Gastrocnemius medialis (tissue), 4 donors: ENCODE results near the gene AGO3. TPM values are rescaled to one million over a fixed set of nuclear protein-coding genes. Genes with fewer than 3 reads are reported as not detected.

ENCODE experiments used
- ATAC-seq, 2 donors: fragments of 150-250 bp; one replicate each; pipeline ENCODE4 v1.9.1; 2016
- DNase-seq, 2 donors: peaks; one replicate each; pipeline ENCODE4 v3.0.0-alpha.2; 2019
- H3K27ac ChIP-seq, 4 donors: fragments of 200-600 bp; sonication (generic); 1 replicate in 1 of 4; 2 replicates in 3 of 4; pipeline ENCODE4 v1.5.1; 2016 to 2018; ENCODE audit warnings: mild to moderate bottlenecking in 2 of 4, moderate library complexity in 1 of 4
- H3K27me3 ChIP-seq, 3 donors: fragments of 200-600 bp; sonication (generic) in 2 of 3; 1 replicate in 1 of 3; 2 replicates in 2 of 3; pipeline versions ENCODE4 v1.5.1 to v1.6.0; 2016 to 2019; ENCODE audit warnings: mild to moderate bottlenecking in 1 of 3, moderate library complexity in 1 of 3
- H3K36me3 ChIP-seq, 2 donors: fragments of 200-600 bp; sonication (generic) in 1 of 2; one replicate each; pipeline ENCODE4 v1.5.1; 2017 to 2018
- H3K4me1 ChIP-seq, 2 donors: fragments of 200-600 bp; sonication (generic) in 1 of 2; one replicate each; pipeline ENCODE4 v1.5.1; 2016 to 2017; ENCODE audit warnings: mild to moderate bottlenecking in 2 of 2
- H3K4me3 ChIP-seq, 4 donors: fragments of 200-600 bp; sonication (generic) in 3 of 4; 1 replicate in 1 of 4; 2 replicates in 3 of 4; pipeline ENCODE4 v1.5.1; 2016 to 2019; ENCODE audit warnings: mild to moderate bottlenecking in 2 of 4
- H3K9me3 ChIP-seq, 3 donors: fragments of 200-600 bp; sonication (generic) in 2 of 3; 1 replicate in 1 of 3; 2 replicates in 2 of 3; pipeline ENCODE4 v1.5.1; 2016 to 2019
- CTCF ChIP-seq, 5 experiments: fragments of 450-650 bp in 3 of 5; fragments of 200-600 bp in 2 of 5; sonication (generic) in 2 of 5; IDR thresholded peaks in 4 of 5; conservative IDR thresholded peaks in 1 of 5; 1 replicate in 4 of 5; 2 replicates in 1 of 5; pipeline ENCODE4 v1.5.1; 2016 to 2019; ENCODE audit warnings: antibody characterized with exemption in 5 of 5, mild to moderate bottlenecking in 3 of 5, moderate library complexity in 3 of 5
- POLR2A ChIP-seq, 2 donors: fragments of 450-650 bp; IDR thresholded peaks; one replicate each; pipeline ENCODE4 v1.6.1; 2017; ENCODE audit warnings: antibody characterized with exemption in 2 of 2, mild to moderate bottlenecking in 2 of 2, moderate library complexity in 2 of 2
- in situ Hi-C, 4 donors: fragments of 200-750 bp; cut with MboI; loops; one replicate each; pipeline versions ENCODE4 v1.15.0 to v1.8.0; 2017; ENCODE audit warnings: low sequenced_read_pairs in 4 of 4
- intact Hi-C: fragments of 100-400 bp; cut with DNase I; formaldehyde crosslinking; loops from one replicate; pipeline ENCODE4 v1.15.1; 2023; ENCODE audit warnings: low total_unique reads
- total RNA-seq, 4 donors: library from RNA; depleted of rRNA; stranded (reverse); fragments of >200 nt; gene quantifications; one replicate each; pipeline versions ENCODE4 v1.1.0 to v1.2.3, GENCODE V29; 2016

Gene AGO3
- total RNA-seq, 4 donors from 2014 or later, result 12.8 to 18.8 (median 13.6) TPM

GRCh38 chr1:36094621-36095061, 163.7 kb downstream of the AGO3 start:
- in situ Hi-C loops, result loop anchor here in 2 of 4 donors (10.0 kb wide), 3 partner anchors 50 to 320 kb away; partner anchors contain the start of gene TRAPPC3 (in 1 of the 2)
- H3K4me3 ChIP-seq, result no peak overlapping the region
- ATAC-seq (no peak), DNase-seq (no peak)
- no peak overlapping the region for H3K27ac ChIP-seq
- peaks cover 13 to 14% of the 10 kb centered on the region in 2 donors for H3K4me1 ChIP-seq
- intact Hi-C loops, result loop anchor here (10.0 kb wide), 1 partner anchor 190 kb away; no protein-coding TSS in a partner anchor
- no peaks in the 10 kb centered on the region for H3K9me3 ChIP-seq
- H3K27me3 ChIP-seq, result no peaks in the 10 kb centered on the region
- TF ChIP-seq CTCF (IDR thresholded peaks at IDR 0.05 in 4 of 5, conservative IDR thresholded peaks at IDR 0.05 in 1 of 5) (no peak), POLR2A (IDR thresholded peaks at IDR 0.05) (no peak)
- H3K36me3 ChIP-seq, result peaks cover 0 to 51% of the 10 kb centered on the region in 2 donors

GRCh38 chr1:36095760-36096405, 165.0 kb downstream of the AGO3 start:
- H3K9me3 ChIP-seq, result no peaks in the 10 kb centered on the region
- no peak for TF ChIP-seq POLR2A (IDR thresholded peaks at IDR 0.05)
- TF ChIP-seq CTCF (IDR thresholded peaks at IDR 0.05 in 4 of 5, conservative IDR thresholded peaks at IDR 0.05 in 1 of 5), result no peak
- H3K27me3 ChIP-seq, result no peaks in the 10 kb centered on the region
- no peak overlapping the region for H3K27ac ChIP-seq
- in situ Hi-C loops (loop anchor here in 2 of 4 donors (10.0 kb wide), 3 partner anchors 49 to 319 kb away; partner anchors contain the start of gene TRAPPC3 (in 1 of the 2)), intact Hi-C loops (loop anchor here (10.0 kb wide), 1 partner anchor 189 kb away; no protein-coding TSS in a partner anchor)
- ATAC-seq (no peak), DNase-seq (no peak)
- H3K4me1 ChIP-seq, result peaks cover 2 to 5% of the 10 kb centered on the region in 2 donors
- peaks cover 0 to 50% of the 10 kb centered on the region in 2 donors for H3K36me3 ChIP-seq
- H3K4me3 ChIP-seq, result no peak overlapping the region

- Histone ChIP-seq H3K36me3 (peaks cover 0 to 41% of the 10 kb centered on the region in 2 donors), H3K4me1 (peaks cover 0 to 5% of the 10 kb centered on the region in 2 donors)
Observed at GRCh38 chr1:36096500-36097432, 165.9 kb downstream of the AGO3 start.

More at GRCh38 chr1:36096500-36097432, 165.9 kb downstream of the AGO3 start:
- ATAC-seq (no peak), DNase-seq (no peak)
- Histone ChIP-seq H3K9me3 (no peaks in the 10 kb centered on the region), H3K27me3 (no peaks in the 10 kb centered on the region), H3K27ac (no peak overlapping the region), H3K4me3 (no peak overlapping the region)
- intact Hi-C loops (loop anchor here (10.0 kb wide), 1 partner anchor 188 kb away; no protein-coding TSS in a partner anchor), in situ Hi-C loops (loop anchor here in 2 of 4 donors (10.0 kb wide), 3 partner anchors 48 to 318 kb away; partner anchors contain the start of gene TRAPPC3 (in 1 of the 2))
- TF ChIP-seq CTCF (IDR thresholded peaks at IDR 0.05 in 4 of 5, conservative IDR thresholded peaks at IDR 0.05 in 1 of 5) (no peak), POLR2A (IDR thresholded peaks at IDR 0.05) (no peak)
